Renal pelvis (tissue), 4 donors: Measurements from ENCODE around the gene ARID1B. TPM values are rescaled to one million over a fixed set of nuclear protein-coding genes. Genes with fewer than 3 reads are reported as not detected.

Source experiments
- DNase-seq: peaks from one replicate; pipeline ENCODE4 v3.0.0-alpha.2; 2013
- polyA plus RNA-seq, 3 donors: library from polyadenylated mRNA; unstranded; fragments of 120-200 nt; gene quantifications; one replicate each; pipeline ENCODE4 v1.2.1, GENCODE V29; 2013; ENCODE audit not compliant: insufficient read length in 3 of 3

ARID1B gene
- polyA plus RNA-seq, 3 donors = 71.8 to 84.7 (median 78.8) TPM

- DNase-seq = no peak
These were observed 236.6 kb downstream of the ARID1B start for GRCh38 chr6:157013649-157014304.

- DNase-seq = no peak
These were observed 237.7 kb downstream of the ARID1B start for GRCh38 chr6:157014871-157015270.

- DNase-seq = no peak
These were observed 239.8 kb downstream of the ARID1B start for GRCh38 chr6:157017022-157017421.

GRCh38 chr6:157017861-157018260 is 240.7 kb downstream of the ARID1B start:
- no peak for DNase-seq

- no peak for DNase-seq
These were observed 242.0 kb downstream of the ARID1B start for GRCh38 chr6:157019115-157019641.

- no peak for DNase-seq
These were observed 242.6 kb downstream of the ARID1B start for GRCh38 chr6:157019733-157020132.

- no peak for DNase-seq
These were observed 243.2 kb downstream of the ARID1B start for GRCh38 chr6:157020398-157020797.

- peak; percentile 65 for DNase-seq
These were observed 243.7 kb downstream of the ARID1B start for GRCh38 chr6:157020881-157021343.

- DNase-seq = peak; percentile 90
These were observed 244.3 kb downstream of the ARID1B start for GRCh38 chr6:157021344-157021992.

- DNase-seq = peak; percentile 85
These were observed 245.0 kb downstream of the ARID1B start for GRCh38 chr6:157021993-157022740.

GRCh38 chr6:157023958-157024357 is 246.8 kb downstream of the ARID1B start:
- DNase-seq = no peak

- DNase-seq = no peak
These were observed 247.6 kb downstream of the ARID1B start for GRCh38 chr6:157024745-157025144.

GRCh38 chr6:157025437-157025836 is 248.3 kb downstream of the ARID1B start:
- DNase-seq = no peak

GRCh38 chr6:157029980-157030690 is 253.0 kb downstream of the ARID1B start:
- no peak for DNase-seq

- no peak for DNase-seq
These were observed 253.6 kb downstream of the ARID1B start for GRCh38 chr6:157030755-157031154.

GRCh38 chr6:157032923-157033322 is 255.7 kb downstream of the ARID1B start:
- no peak for DNase-seq

GRCh38 chr6:157033428-157034140 is 256.4 kb downstream of the ARID1B start:
- no peak for DNase-seq

GRCh38 chr6:157034436-157035230 is 257.5 kb downstream of the ARID1B start:
- no peak for DNase-seq

- no peak for DNase-seq
These were observed 258.4 kb downstream of the ARID1B start for GRCh38 chr6:157035546-157035945.

- no peak for DNase-seq
These were observed 259.1 kb downstream of the ARID1B start for GRCh38 chr6:157036245-157036711.
